MG63 (cell line): ENCODE measurements around the gene SLC32A1. TPM values are rescaled to one million over a fixed set of nuclear protein-coding genes. Genes with fewer than 3 reads are reported as not detected.
A peak's percentile ranks its signal among the peaks of the same experiment; 100 is the strongest.

Experiments used
- DNase-seq: peaks from one replicate; pipeline ENCODE4 v3.0.0-alpha.2; 2020
- H3K27me3 ChIP-seq: fragments of 250-450 bp; sonication (Bioruptor Pico); 2 replicates; pipeline ENCODE4 v1.5.1; 2020; ENCODE audit warnings: mild to moderate bottlenecking, moderate library complexity
- H3K36me3 ChIP-seq: fragments of 250-450 bp; sonication (Bioruptor Pico); 2 replicates; pipeline ENCODE4 v1.5.1; 2020; ENCODE audit warnings: mild to moderate bottlenecking, moderate library complexity
- H3K4me3 ChIP-seq: fragments of 250-450 bp; sonication (Bioruptor Pico); 2 replicates; pipeline ENCODE4 v1.5.1; 2020; ENCODE audit warnings: mild to moderate bottlenecking, moderate library complexity
- H3K9me3 ChIP-seq: fragments of 250-450 bp; sonication (Bioruptor Pico); 2 replicates; pipeline ENCODE4 v1.5.1; 2020; ENCODE audit warnings: mild to moderate bottlenecking, moderate library complexity
- total RNA-seq: library from RNA; depleted of rRNA; stranded (reverse); fragments of >200 nt; shearing (Covaris generic); gene quantifications from 2 replicates; pipeline ENCODE4 v1.2.3, GENCODE V29; 2014; ENCODE audit warnings: low replicate concordance

The SLC32A1 gene
- total RNA-seq, 1 experiment from 2014 or later: not detected

DNA sequence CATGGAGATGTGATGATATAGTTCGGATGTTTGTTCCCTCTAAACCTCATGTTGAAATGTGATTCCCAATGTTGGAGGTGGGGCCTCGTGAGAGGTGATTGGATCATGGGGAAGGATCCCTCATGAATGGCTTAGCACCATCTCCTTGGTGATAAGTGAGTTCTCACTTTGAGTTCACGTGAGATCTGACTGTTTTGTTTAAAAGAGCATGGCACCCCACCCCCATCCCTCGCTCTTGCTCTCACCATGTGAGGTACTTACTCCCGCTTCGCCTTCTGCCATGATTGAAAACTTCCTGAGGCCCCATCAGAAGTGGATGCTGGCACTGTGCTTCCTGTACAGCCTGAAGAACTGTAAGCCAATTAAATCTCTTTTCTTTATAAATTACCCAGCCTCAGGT, 10.9 kb downstream of the SLC32A1 start:
- H3K4me3 ChIP-seq: no peak overlapping the region
- H3K36me3 ChIP-seq: no peaks in the 10 kb centered on the region
- peaks cover 71% of the 10 kb centered on the region for H3K27me3 ChIP-seq
- no peaks in the 10 kb centered on the region for H3K9me3 ChIP-seq
- no peak for DNase-seq

GRCh38 chr20:38737887-38738286, 13.6 kb downstream of the SLC32A1 start:
- no peak for DNase-seq
- Histone ChIP-seq H3K4me3 (no peak overlapping the region), H3K36me3 (no peaks in the 10 kb centered on the region), H3K27me3 (peaks cover 71% of the 10 kb centered on the region), H3K9me3 (no peaks in the 10 kb centered on the region)

- Histone ChIP-seq H3K27me3 (peaks cover 18% of the 10 kb centered on the region), H3K9me3 (no peaks in the 10 kb centered on the region)
- no peak for DNase-seq
Observed at GRCh38 chr20:38745757-38746156, 21.5 kb downstream of the SLC32A1 start.

GRCh38 chr20:38747495-38748096, 23.3 kb downstream of the SLC32A1 start:
- no peak for DNase-seq
- H3K27me3 ChIP-seq: peaks cover under 1% of the 10 kb centered on the region; the same call in 1 of the 2 replicates
- H3K4me3 ChIP-seq: peak overlapping the region; percentile 70
- H3K9me3 ChIP-seq: no peaks in the 10 kb centered on the region
- peaks cover 5% of the 10 kb centered on the region; the same call in 1 of the 2 replicates for H3K36me3 ChIP-seq

More at GRCh38 chr20:38745757-38746156, 21.5 kb downstream of the SLC32A1 start:
- no peak overlapping the region for H3K4me3 ChIP-seq
- H3K36me3 ChIP-seq: no peaks in the 10 kb centered on the region; the same call in 1 of the 2 replicates

- peak; percentile 86 for DNase-seq
- H3K9me3 ChIP-seq: no peaks in the 10 kb centered on the region
- peak within 1 kb of the TSS; percentile 70 for H3K4me3 ChIP-seq
- H3K27me3 ChIP-seq: no peaks in the 10 kb centered on the region
- peaks cover 5% of the 10 kb centered on the region; the same call in 1 of the 2 replicates for H3K36me3 ChIP-seq
Observed at GRCh38 chr20:38748097-38748860, 24.0 kb downstream of the SLC32A1 start, which contains the start of gene ACTR5. Gene ACTR5 (plus strand): TSS chr20:38748460. CDS start chr20:38748479, 19 bp downstream.

DNA sequence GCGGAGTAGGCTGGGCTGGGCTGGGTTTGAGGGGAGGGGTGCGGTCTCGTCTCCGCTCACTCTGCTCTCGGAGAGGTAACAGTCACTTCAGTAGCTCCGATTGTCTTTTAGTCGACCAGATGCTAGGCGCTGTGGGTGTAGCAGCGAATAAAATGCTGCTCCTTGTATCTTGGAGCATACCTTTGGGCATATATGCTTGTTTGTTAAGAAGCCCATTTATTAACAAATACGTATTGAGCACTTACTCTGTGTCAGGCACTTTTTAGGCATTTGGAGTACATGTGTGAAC, 24.5 kb downstream of the SLC32A1 start:
- Histone ChIP-seq H3K36me3 (peaks cover 5% of the 10 kb centered on the region; the same call in 1 of the 2 replicates), H3K4me3 (peak overlapping the region; percentile 70), H3K9me3 (no peaks in the 10 kb centered on the region), H3K27me3 (no peaks in the 10 kb centered on the region)
- DNase-seq: no peak

- no peaks in the 10 kb centered on the region for H3K9me3 ChIP-seq
- H3K4me3 ChIP-seq: no peak overlapping the region
- peaks cover 14% of the 10 kb centered on the region for H3K36me3 ChIP-seq
- no peak for DNase-seq
- H3K27me3 ChIP-seq: no peaks in the 10 kb centered on the region
Observed at GRCh38 chr20:38751360-38751976, 27.2 kb downstream of the SLC32A1 start.

DNA sequence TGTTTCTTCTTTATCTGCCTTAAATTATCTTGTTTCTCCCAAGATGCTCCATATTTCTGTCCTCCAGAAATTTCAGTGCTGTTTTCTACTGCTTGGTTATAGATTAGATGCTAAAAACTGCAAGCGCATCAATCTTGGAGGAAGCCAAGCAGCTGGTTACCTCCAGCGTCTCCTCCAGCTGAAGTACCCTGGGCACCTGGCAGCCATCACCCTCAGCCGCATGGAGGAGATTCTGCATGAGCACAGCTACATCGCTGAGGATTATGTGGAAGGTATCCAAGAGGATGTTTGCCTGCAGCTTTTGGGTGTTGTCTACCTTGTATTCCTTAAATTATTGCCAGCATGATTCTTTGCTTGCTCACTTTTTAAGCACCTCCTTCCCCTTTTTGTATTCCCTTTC, 27.7 kb downstream of the SLC32A1 start:
- Histone ChIP-seq H3K9me3 (no peaks in the 10 kb centered on the region), H3K36me3 (peaks cover 14% of the 10 kb centered on the region), H3K4me3 (no peak overlapping the region), H3K27me3 (no peaks in the 10 kb centered on the region)
- no peak for DNase-seq

DNA sequence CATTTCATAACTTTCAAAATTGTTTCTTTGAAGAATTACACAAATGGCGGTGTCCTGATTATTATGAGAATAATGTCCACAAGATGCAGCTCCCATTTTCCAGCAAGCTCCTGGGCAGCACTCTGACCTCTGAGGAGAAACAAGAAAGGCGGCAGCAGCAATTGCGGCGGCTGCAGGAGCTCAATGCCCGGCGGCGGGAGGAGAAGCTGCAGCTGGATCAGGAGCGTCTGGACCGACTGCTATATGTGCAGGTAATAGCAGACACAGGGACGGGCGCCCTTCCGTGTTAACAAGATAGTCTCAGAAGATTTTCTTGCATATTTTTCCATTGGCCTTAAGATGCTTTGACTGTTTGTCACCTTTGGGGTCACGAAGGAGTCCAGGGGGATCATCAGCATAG, 30.6 kb downstream of the SLC32A1 start:
- Histone ChIP-seq H3K9me3 (no peaks in the 10 kb centered on the region), H3K27me3 (no peaks in the 10 kb centered on the region), H3K4me3 (no peak overlapping the region), H3K36me3 (peaks cover 20% of the 10 kb centered on the region)
- no peak for DNase-seq

DNA sequence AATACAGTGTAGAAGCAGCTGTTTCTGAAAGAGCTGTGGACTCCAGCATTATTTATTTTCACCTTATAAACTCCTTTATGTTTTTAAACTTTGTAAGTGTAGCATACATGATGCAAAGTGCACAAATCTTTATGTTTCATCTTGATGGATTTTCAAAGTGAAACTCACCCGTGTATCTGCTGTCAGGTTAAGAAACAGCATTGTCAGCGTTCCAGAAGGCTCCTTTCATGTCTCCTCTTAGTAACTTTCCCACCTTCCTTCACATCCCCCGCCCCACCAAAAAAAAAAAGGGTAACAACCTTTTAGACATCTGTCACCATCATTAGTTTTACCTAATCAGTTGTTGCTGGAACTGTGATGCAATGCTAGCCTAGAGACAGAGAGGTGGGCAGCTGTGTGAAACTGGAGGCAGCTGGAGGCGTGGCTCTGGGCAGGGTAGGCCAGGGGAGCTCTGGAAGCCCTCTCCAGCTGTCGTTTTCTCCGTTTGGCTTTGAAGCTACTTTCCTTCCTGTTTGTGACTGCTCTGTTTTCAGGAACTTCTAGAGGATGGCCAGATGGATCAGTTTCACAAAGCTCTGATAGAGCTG, 31.1 kb downstream of the SLC32A1 start:
- no peak for DNase-seq
- H3K27me3 ChIP-seq: no peaks in the 10 kb centered on the region
- H3K4me3 ChIP-seq: no peak overlapping the region
- no peaks in the 10 kb centered on the region for H3K9me3 ChIP-seq
- peaks cover 20% of the 10 kb centered on the region for H3K36me3 ChIP-seq

DNA sequence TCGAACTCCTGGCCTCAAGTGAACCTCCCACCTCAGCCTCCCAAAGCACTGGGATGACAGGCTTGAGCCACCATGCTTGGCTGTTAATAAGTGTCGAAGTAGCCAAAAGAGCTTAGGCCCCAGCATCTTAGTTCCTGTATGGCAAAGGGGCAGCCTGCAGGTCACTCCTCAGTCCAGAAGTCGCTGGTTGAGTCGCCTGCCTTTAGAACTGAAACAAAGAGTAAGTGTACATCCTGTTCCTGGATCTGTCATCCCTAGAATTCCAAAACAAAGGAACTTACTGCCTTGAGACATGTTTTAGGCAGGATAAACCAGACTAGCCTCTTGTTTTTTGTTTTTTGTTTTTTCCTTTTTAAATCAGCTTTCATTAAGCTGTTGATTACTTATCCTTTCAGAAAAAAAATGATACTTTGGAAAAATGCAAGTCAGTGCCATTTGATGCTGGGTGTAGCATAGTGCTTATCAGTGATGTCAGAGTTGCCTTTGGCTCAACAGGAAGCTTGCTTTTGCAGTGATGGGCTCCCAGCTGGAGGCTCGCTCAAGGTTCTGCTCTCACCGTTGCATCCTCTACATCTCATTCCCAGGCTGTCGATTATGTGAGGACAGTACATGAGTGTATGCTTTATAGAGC, 33.0 kb downstream of the SLC32A1 start:
- Histone ChIP-seq H3K4me3 (no peak overlapping the region), H3K36me3 (peaks cover 19% of the 10 kb centered on the region), H3K9me3 (no peaks in the 10 kb centered on the region), H3K27me3 (no peaks in the 10 kb centered on the region)
- no peak for DNase-seq

- Histone ChIP-seq H3K27me3 (no peaks in the 10 kb centered on the region), H3K9me3 (no peaks in the 10 kb centered on the region), H3K36me3 (peaks cover 19% of the 10 kb centered on the region), H3K4me3 (no peak overlapping the region)
- no peak for DNase-seq
Observed at GRCh38 chr20:38759106-38759505, 34.8 kb downstream of the SLC32A1 start.

DNA sequence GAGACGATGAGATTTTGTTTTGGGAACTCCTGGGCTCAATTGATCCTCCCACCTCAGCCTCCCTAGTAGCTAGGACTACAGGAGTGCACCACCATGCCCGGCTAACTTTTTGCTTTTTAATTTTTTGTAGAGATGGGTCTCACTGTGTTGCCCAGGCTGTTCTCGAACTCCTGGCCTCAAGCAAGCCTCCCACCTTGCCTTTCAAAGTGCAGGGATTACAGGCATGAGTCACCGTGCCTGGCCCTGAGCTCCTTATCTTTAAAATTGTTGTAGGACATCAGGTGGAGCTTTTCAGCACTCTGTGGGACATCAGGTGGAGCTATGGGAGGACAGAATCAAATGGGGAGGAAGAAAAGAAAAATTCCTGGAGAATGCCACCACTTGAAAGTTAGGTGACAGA, 36.7 kb downstream of the SLC32A1 start:
- H3K36me3 ChIP-seq: peaks cover 26% of the 10 kb centered on the region
- H3K27me3 ChIP-seq: no peaks in the 10 kb centered on the region
- H3K4me3 ChIP-seq: no peak overlapping the region
- no peaks in the 10 kb centered on the region for H3K9me3 ChIP-seq
- no peak for DNase-seq

GRCh38 chr20:38762174-38762573, 37.9 kb downstream of the SLC32A1 start:
- DNase-seq: no peak

GRCh38 chr20:38763616-38764015, 39.3 kb downstream of the SLC32A1 start:
- H3K9me3 ChIP-seq: no peaks in the 10 kb centered on the region
- peaks cover 24% of the 10 kb centered on the region for H3K36me3 ChIP-seq
- H3K27me3 ChIP-seq: no peaks in the 10 kb centered on the region
- DNase-seq: no peak
- H3K4me3 ChIP-seq: no peak overlapping the region

More at GRCh38 chr20:38762174-38762573, 37.9 kb downstream of the SLC32A1 start:
- H3K9me3 ChIP-seq: no peaks in the 10 kb centered on the region
- H3K27me3 ChIP-seq: no peaks in the 10 kb centered on the region
- no peak overlapping the region for H3K4me3 ChIP-seq
- H3K36me3 ChIP-seq: peaks cover 26% of the 10 kb centered on the region

DNA sequence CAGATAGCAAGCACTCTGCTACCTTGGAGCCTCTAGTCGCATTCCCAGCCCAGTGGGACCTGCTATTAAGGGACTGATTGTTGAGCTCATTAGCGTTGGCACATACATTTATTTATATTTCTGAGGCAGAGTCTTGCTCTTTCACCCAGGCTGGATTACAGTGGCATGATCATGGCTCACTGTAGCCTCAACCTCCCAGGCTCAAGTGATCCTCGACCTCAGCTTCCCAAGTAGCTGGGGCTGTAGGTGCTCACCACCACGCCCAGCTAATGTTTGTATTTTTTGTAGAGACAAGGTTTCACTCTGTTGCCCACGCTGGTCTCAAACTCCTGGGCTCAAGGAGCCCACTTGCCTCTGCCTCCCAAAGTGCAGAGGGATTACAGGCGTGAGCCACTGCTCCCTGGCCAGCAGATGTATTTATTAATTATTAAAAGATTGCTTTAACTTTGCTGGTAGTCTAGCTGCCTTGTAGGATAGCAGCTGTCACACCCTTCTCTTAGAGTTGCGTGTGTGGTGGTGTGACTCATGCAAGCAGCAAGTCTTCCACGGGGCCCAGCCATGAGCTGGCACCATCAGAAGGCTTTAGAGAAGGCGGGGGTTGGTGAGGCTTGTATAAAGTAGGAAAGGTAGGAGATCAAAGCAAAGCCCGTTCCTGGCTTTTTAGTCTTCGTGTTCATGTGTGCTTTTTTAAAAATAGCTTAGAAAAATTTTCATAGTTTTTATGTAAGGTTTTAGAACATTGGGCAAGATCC, 40.5 kb downstream of the SLC32A1 start:
- H3K4me3 ChIP-seq: no peak overlapping the region

More for the DNA sequence above, 40.5 kb downstream of the SLC32A1 start:
- Histone ChIP-seq H3K27me3 (no peaks in the 10 kb centered on the region), H3K9me3 (no peaks in the 10 kb centered on the region), H3K36me3 (peaks cover 24% of the 10 kb centered on the region)
- peak; percentile 90 for DNase-seq
